Chondrocyte (in vitro differentiated cells): ENCODE data around the gene MTOR. TPM values are rescaled to one million over a fixed set of nuclear protein-coding genes. Genes with fewer than 3 reads are reported as not detected.

ENCODE experiments used
- DNase-seq: peaks from one replicate; pipeline ENCODE4 v3.0.0; 2021; ENCODE audit warnings: mixed read lengths, low spot score
- H3K27ac Mint-ChIP-seq: one replicate; pipeline ENCODE4 v1.8.0; 2021; ENCODE audit warnings: mild to moderate bottlenecking, moderate library complexity, mixed read lengths; ENCODE audit not compliant: unreplicated experiment
- H3K27me3 Mint-ChIP-seq: 2 replicates; pipeline ENCODE4 v1.8.0; 2021; ENCODE audit warnings: low read depth, mixed read lengths
- H3K36me3 Mint-ChIP-seq: 2 replicates; pipeline ENCODE4 v1.8.0; 2021; ENCODE audit warnings: low read depth, mixed read lengths
- H3K4me1 Mint-ChIP-seq: 2 replicates; pipeline ENCODE4 v1.8.0; 2021; ENCODE audit warnings: low read depth, mild to moderate bottlenecking, mixed read lengths
- H3K4me3 Mint-ChIP-seq: one replicate; pipeline ENCODE4 v1.8.0; 2021; ENCODE audit warnings: mild to moderate bottlenecking, moderate library complexity, mixed read lengths; ENCODE audit not compliant: unreplicated experiment
- H3K9me3 Mint-ChIP-seq: 2 replicates; pipeline ENCODE4 v1.8.0; 2021; ENCODE audit warnings: low read depth, mixed read lengths
- CTCF ChIP-seq: fragments of 200-600 bp; sonication (generic); IDR thresholded peaks from 2 replicates; pipeline ENCODE4 v1.5.0; 2021; ENCODE audit warnings: antibody characterized with exemption, mild to moderate bottlenecking, moderate library complexity
- total RNA-seq: library from RNA; stranded (reverse); gene quantifications from 3 replicates; pipeline ENCODE4 v1.2.1, GENCODE V29; 2021

The MTOR gene
- total RNA-seq, 1 donor from 2014 or later, result 36.9 TPM

GRCh38 chr1:11131816-11132215 is 130.5 kb downstream of the MTOR start:
- Mint-ChIP-seq H3K4me1 (no peaks in the 10 kb centered on the region), H3K27ac (no peak overlapping the region), H3K9me3 (no peaks in the 10 kb centered on the region), H3K36me3 (peaks cover 38% of the 10 kb centered on the region), H3K4me3 (no peak overlapping the region), H3K27me3 (no peaks in the 10 kb centered on the region)
- DNase-seq, result no peak
- no peak for TF ChIP-seq CTCF

GRCh38 chr1:11130406-11130805 is 131.9 kb downstream of the MTOR start:
- no peaks in the 10 kb centered on the region for H3K9me3 Mint-ChIP-seq
- no peak for TF ChIP-seq CTCF
- H3K4me3 Mint-ChIP-seq, result no peak overlapping the region
- DNase-seq, result no peak
- H3K27me3 Mint-ChIP-seq, result no peaks in the 10 kb centered on the region
- peaks cover 42% of the 10 kb centered on the region for H3K36me3 Mint-ChIP-seq
- no peak overlapping the region for H3K27ac Mint-ChIP-seq
- no peaks in the 10 kb centered on the region for H3K4me1 Mint-ChIP-seq

GRCh38 chr1:11129649-11130390 is 132.5 kb downstream of the MTOR start:
- H3K4me3 Mint-ChIP-seq, result no peak overlapping the region
- no peaks in the 10 kb centered on the region for H3K9me3 Mint-ChIP-seq
- H3K27me3 Mint-ChIP-seq, result no peaks in the 10 kb centered on the region
- TF ChIP-seq CTCF, result no peak
- DNase-seq, result no peak
- no peak overlapping the region for H3K27ac Mint-ChIP-seq
- H3K4me1 Mint-ChIP-seq, result no peaks in the 10 kb centered on the region
- H3K36me3 Mint-ChIP-seq, result peaks cover 44% of the 10 kb centered on the region

GRCh38 chr1:11126569-11126968 is 135.8 kb downstream of the MTOR start:
- H3K9me3 Mint-ChIP-seq, result no peaks in the 10 kb centered on the region
- H3K27ac Mint-ChIP-seq, result no peak overlapping the region
- H3K4me1 Mint-ChIP-seq, result no peaks in the 10 kb centered on the region
- no peak for DNase-seq
- H3K36me3 Mint-ChIP-seq, result peaks cover 42% of the 10 kb centered on the region
- H3K27me3 Mint-ChIP-seq, result no peaks in the 10 kb centered on the region
- H3K4me3 Mint-ChIP-seq, result no peak overlapping the region
- TF ChIP-seq CTCF, result no peak

- H3K27me3 Mint-ChIP-seq, result no peaks in the 10 kb centered on the region
- TF ChIP-seq CTCF, result no peak
- H3K4me3 Mint-ChIP-seq, result no peak overlapping the region
- H3K36me3 Mint-ChIP-seq, result peaks cover 38% of the 10 kb centered on the region
- H3K9me3 Mint-ChIP-seq, result no peaks in the 10 kb centered on the region
- no peaks in the 10 kb centered on the region for H3K4me1 Mint-ChIP-seq
- no peak overlapping the region for H3K27ac Mint-ChIP-seq
- no peak for DNase-seq
Measured at GRCh38 chr1:11125931-11126330, 136.4 kb downstream of the MTOR start.
